T-helper 1 cell treated with Interleukin-12 subunit alpha and Interleukin-12 subunit beta and Interleukin-4 antibody, amounts not matched to agents 30 μg/mL and 1 μg/mL, for 36 hours (primary cell): ENCODE results near the gene ZFP69.
A peak's percentile ranks its signal among the peaks of the same experiment; 100 is the strongest.

Source experiments
- H3K27ac Mint-ChIP-seq: one replicate; pipeline ENCODE4 v1.8.0; 2021; ENCODE audit warnings: mild to moderate bottlenecking, mixed read lengths
- H3K27me3 Mint-ChIP-seq: one replicate; pipeline ENCODE4 v1.8.0; 2021; ENCODE audit warnings: low read depth, mixed read lengths
- H3K36me3 Mint-ChIP-seq: one replicate; pipeline ENCODE4 v1.8.0; 2021; ENCODE audit warnings: low read depth, mixed read lengths
- H3K4me1 Mint-ChIP-seq: one replicate; pipeline ENCODE4 v1.8.0; 2021; ENCODE audit warnings: low read depth, mixed read lengths
- H3K4me3 Mint-ChIP-seq: one replicate; pipeline ENCODE4 v1.8.0; 2021; ENCODE audit warnings: mild to moderate bottlenecking, moderate library complexity, mixed read lengths
- H3K9me3 Mint-ChIP-seq: one replicate; pipeline ENCODE4 v1.8.0; 2021; ENCODE audit warnings: mixed read lengths

Gene ZFP69

DNA sequence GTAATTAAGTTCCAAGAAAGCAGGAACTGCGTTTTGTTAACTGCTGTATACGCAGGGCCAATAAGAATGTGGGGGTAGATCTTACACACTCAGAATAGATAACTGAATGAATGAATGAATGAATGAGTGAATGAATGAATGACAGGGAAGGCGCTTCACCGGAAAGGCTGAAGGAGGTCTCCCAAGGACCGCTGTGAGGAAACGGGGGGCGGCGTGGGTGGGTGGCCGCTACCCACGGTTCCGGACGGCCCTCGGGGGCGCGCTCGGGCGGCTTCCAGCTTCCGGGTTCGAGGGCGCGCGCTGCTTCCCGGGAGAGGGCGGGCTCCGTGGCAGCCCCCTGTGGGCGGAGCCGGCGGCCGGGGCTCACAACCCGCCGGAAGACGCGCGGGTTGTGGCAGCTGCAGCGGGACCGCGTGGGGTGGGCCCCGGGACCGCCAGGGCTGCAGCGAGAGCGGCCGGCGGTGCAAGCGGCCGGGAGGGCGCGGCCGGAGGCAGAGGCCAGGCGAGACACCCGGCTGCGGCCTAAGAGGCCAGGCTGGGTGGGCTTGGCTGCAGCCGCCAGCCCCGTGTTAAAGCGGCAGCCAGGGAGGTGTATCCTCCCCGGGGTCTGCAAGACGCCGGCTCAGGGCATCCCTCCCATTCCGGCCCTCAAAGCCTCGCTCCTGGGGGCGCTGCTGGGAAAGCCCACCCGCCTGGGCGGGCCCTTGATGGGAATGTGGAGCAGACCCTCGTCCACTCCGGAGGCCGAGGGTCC is at the start of gene ZFP69:
ZFP69 (plus strand) TSS at position 367 of the 754 bp plus-strand sequence. CDS start 2,072 bp downstream, outside the sequence.
- H3K4me1 Mint-ChIP-seq: peaks cover 23% of the 10 kb centered on the region
- peaks cover 53% of the 10 kb centered on the region for H3K9me3 Mint-ChIP-seq
- H3K27ac Mint-ChIP-seq: peak within 1 kb of the TSS; percentile 80
- H3K4me3 Mint-ChIP-seq: peak within 1 kb of the TSS; percentile 88
- H3K27me3 Mint-ChIP-seq: no peaks in the 10 kb centered on the region
- H3K36me3 Mint-ChIP-seq: peaks cover 30% of the 10 kb centered on the region

DNA sequence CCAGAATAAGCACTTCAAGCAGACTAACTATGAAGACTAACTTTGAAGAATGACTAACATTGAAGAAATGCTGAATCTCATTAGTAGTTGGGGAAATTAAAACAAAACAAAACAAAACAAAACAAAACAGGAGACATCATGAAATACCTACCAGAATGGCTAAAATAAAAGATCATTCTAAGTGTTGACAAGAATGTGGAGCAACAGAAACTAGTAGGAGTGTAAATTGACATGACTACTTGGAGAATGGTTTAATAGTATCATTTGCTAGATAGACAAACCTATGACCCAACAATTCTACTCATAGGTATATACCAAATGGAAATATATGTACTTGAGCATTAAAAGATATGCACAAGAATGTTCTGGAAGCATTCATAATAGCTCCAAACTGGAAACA is 45.7 kb upstream of the ZFP69 start:
- Mint-ChIP-seq H3K27me3 (no peaks in the 10 kb centered on the region), H3K27ac (no peak overlapping the region), H3K36me3 (peaks cover 24% of the 10 kb centered on the region), H3K4me1 (no peaks in the 10 kb centered on the region), H3K9me3 (no peaks in the 10 kb centered on the region), H3K4me3 (no peak overlapping the region)

- peaks cover 24% of the 10 kb centered on the region for H3K36me3 Mint-ChIP-seq
- no peak overlapping the region for H3K4me3 Mint-ChIP-seq
- H3K27me3 Mint-ChIP-seq: no peaks in the 10 kb centered on the region
- H3K27ac Mint-ChIP-seq: no peak overlapping the region
- H3K4me1 Mint-ChIP-seq: peaks cover 2% of the 10 kb centered on the region
- no peaks in the 10 kb centered on the region for H3K9me3 Mint-ChIP-seq
These were observed 44.3 kb upstream of the ZFP69 start for GRCh38 chr1:40432644-40433390.

- Mint-ChIP-seq H3K4me1 (peaks cover 3% of the 10 kb centered on the region), H3K27ac (no peak overlapping the region), H3K4me3 (no peak overlapping the region), H3K36me3 (peaks cover 27% of the 10 kb centered on the region), H3K27me3 (no peaks in the 10 kb centered on the region), H3K9me3 (peaks cover 4% of the 10 kb centered on the region)
These were observed 41.6 kb upstream of the ZFP69 start for GRCh38 chr1:40435471-40435870.

DNA sequence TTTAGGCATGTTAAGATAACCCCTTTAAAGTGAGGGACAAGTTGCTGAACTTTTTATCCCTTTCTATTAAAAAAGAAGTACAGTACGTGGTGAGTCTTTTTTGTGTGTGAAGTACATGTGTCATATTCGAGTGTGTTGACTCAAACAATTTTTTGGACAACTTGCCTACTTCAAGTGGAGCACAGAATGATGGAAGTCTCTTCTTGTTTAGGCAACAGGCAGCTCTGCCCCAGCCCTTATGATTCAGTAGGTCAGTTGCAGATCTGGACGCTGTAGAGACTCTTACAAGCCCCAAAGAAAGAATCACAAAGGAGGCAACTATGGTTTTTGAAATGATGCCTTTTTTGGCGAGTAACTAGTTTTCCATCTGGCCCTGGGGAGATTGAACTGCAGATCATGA is 41.2 kb upstream of the ZFP69 start:
- Mint-ChIP-seq H3K4me3 (no peak overlapping the region), H3K9me3 (peaks cover 4% of the 10 kb centered on the region), H3K27me3 (no peaks in the 10 kb centered on the region), H3K36me3 (peaks cover 27% of the 10 kb centered on the region), H3K27ac (no peak overlapping the region), H3K4me1 (peaks cover 3% of the 10 kb centered on the region)

GRCh38 chr1:40438391-40439015 is 38.6 kb upstream of the ZFP69 start:
- peaks cover 4% of the 10 kb centered on the region for H3K9me3 Mint-ChIP-seq
- peaks cover 22% of the 10 kb centered on the region for H3K36me3 Mint-ChIP-seq
- no peaks in the 10 kb centered on the region for H3K27me3 Mint-ChIP-seq
- no peak overlapping the region for H3K4me3 Mint-ChIP-seq
- H3K4me1 Mint-ChIP-seq: peaks cover 3% of the 10 kb centered on the region
- H3K27ac Mint-ChIP-seq: no peak overlapping the region

DNA sequence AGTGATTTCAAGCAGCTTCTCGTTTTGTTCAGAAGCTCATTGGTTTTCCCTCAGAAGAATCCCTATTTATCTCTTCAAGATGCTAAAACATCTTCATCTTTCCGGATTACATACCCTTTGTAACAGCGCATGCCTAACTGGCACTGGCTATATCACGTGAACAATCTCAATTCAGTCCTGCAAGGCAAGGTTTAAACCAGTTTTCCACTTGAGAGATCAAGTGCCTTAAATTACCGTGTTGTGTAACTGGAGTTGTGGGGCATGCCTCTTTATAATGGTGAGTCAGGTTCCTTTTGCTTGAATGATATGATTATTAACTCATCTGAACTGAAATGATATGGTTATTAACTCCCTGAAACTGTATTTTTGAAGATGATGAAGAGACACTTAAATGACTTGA is 37.8 kb upstream of the ZFP69 start:
- Mint-ChIP-seq H3K4me3 (no peak overlapping the region), H3K27me3 (no peaks in the 10 kb centered on the region), H3K4me1 (peaks cover 3% of the 10 kb centered on the region)

DNA sequence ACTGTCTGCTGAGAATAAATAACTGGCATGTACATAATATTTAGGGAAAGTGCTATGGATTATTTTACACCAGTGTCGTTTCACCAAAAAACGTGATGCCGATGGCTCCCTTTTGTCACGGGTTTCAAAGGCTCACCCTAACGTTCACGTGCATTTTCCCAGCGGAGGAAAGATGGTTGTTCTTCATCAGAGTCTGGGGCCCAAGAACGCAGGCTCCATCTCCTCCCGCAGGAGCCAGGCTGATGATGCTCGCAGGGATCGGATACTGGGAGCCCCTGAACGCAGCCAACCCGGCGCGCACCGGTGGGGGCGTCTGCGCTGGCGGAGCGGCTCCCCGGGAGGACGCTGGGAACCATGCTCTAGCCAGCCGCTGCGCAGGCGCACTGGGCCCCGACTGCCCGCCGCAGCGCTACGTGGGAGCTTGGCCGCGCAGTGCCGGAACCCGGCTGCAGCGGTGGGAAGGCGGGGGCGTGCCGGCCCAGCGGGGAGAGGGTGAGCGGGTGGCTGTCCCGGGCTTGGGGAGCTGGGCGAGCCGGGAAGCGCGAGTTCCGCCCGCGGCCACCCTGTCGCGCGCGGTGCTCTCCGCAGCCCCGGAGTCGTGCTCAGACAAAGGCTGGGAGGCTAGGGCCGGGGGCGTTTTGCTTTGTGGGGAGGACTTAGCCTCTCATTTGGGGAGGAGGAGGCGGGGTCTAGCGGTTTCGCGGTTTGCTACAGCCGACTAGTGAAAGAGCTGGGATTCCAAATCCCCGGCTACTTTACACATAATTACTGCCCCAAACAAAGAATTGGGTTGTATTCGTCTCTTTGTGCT is 27.2 kb upstream of the ZFP69 start, which contains the start of gene ZFP69B:
ZFP69B (plus strand) TSS at position 793 of the 811 bp plus-strand sequence. CDS start 486 bp downstream, outside the sequence.
- H3K9me3 Mint-ChIP-seq: peaks cover 56% of the 10 kb centered on the region
- peak within 1 kb of the TSS; percentile 87 for H3K4me3 Mint-ChIP-seq

More for the DNA sequence above, 37.8 kb upstream of the ZFP69 start:
- Mint-ChIP-seq H3K9me3 (peaks cover 10% of the 10 kb centered on the region), H3K27ac (no peak overlapping the region), H3K36me3 (peaks cover 27% of the 10 kb centered on the region)

DNA sequence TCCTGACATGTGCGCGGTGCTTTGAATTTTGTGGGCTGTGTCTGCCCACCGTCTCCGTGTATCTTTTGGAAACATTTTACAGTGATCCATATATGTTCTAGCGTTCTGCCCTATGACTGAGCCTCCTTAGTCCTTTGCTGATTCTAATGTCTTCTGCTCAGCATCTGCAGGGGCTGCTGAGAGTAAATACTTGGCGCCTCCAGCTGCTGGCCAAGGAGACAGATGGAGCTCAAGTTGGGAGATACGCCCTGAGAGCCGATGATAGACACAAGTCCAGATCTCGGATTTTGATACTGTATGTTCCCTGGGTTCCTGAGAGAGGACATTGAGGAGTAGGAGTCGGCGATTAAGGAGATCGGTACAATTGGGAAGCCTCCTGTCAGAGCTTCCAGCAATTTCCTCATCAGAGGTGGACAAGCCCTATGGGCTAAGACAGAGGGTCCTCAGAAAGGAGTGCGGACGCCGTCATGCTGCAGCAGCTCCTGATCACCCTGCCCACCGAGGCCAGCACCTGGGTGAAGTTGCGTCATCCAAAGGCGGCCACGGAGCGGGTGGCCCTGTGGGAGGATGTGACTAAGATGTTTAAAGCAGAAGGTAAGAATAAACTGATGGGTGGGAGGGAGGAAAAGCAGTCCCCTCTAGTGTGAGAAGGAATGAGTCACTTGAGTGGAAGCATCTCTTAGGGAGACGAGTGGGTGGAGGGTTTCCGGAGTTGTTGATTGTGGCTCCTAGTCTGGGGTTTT is 26.4 kb upstream of the ZFP69 start:
- no peaks in the 10 kb centered on the region for H3K27me3 Mint-ChIP-seq
- peak overlapping the region; percentile 94 for H3K27ac Mint-ChIP-seq
- H3K4me1 Mint-ChIP-seq: peaks cover 26% of the 10 kb centered on the region
- peak overlapping the region; percentile 87 for H3K4me3 Mint-ChIP-seq
- peaks cover 51% of the 10 kb centered on the region for H3K36me3 Mint-ChIP-seq
- H3K9me3 Mint-ChIP-seq: peaks cover 56% of the 10 kb centered on the region

More for the DNA sequence above, 27.2 kb upstream of the ZFP69 start, which contains the start of gene ZFP69B:
- peaks cover 26% of the 10 kb centered on the region for H3K4me1 Mint-ChIP-seq
- peak within 1 kb of the TSS; percentile 94 for H3K27ac Mint-ChIP-seq
- H3K36me3 Mint-ChIP-seq: peaks cover 52% of the 10 kb centered on the region
- H3K27me3 Mint-ChIP-seq: no peaks in the 10 kb centered on the region

DNA sequence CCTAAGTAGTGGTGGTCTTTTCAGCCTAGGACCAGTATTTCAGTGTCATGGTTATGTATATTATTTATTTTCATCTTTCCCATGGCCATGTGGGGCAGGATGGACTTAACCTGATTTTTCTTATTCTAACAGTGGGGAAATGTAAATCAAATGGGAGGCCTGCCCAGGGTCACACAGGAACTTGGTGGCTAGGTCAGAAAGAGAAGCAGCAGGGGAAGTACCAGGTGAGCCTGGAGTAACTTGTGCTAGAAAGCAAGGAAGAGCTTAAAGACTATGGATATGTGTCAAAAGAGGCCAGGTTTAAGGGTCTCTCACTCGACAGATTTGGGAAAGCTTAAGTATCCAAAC is 25.9 kb upstream of the ZFP69 start:
- peak overlapping the region; percentile 87 for H3K4me3 Mint-ChIP-seq

DNA sequence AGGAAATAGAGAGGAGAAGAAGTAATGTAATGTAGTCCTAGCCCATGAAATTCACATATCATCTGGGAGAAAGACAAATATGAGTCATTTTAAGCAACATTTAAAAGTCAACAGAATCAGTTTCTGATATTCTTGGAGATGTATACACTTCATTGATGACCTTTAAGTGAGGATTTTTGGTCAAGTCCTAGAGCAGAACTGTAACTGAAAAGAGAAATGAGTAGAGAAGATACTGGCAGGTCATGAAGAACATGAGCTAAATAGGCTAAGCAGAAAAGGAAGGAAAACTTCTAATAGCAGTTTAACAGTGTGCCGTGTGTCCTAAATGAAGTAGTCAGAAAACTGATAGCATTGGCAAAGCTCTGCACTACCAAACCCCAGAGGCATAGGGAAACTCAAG is 22.2 kb upstream of the ZFP69 start:
- no peak overlapping the region for H3K4me3 Mint-ChIP-seq
- no peaks in the 10 kb centered on the region for H3K27me3 Mint-ChIP-seq
- peaks cover 18% of the 10 kb centered on the region for H3K4me1 Mint-ChIP-seq
- peaks cover 87% of the 10 kb centered on the region for H3K36me3 Mint-ChIP-seq
- peaks cover 85% of the 10 kb centered on the region for H3K9me3 Mint-ChIP-seq
- no peak overlapping the region for H3K27ac Mint-ChIP-seq

More for the DNA sequence above, 25.9 kb upstream of the ZFP69 start:
- H3K4me1 Mint-ChIP-seq: peaks cover 26% of the 10 kb centered on the region
- H3K27me3 Mint-ChIP-seq: no peaks in the 10 kb centered on the region
- peaks cover 56% of the 10 kb centered on the region for H3K9me3 Mint-ChIP-seq
- H3K27ac Mint-ChIP-seq: peak overlapping the region; percentile 94
- H3K36me3 Mint-ChIP-seq: peaks cover 53% of the 10 kb centered on the region

DNA sequence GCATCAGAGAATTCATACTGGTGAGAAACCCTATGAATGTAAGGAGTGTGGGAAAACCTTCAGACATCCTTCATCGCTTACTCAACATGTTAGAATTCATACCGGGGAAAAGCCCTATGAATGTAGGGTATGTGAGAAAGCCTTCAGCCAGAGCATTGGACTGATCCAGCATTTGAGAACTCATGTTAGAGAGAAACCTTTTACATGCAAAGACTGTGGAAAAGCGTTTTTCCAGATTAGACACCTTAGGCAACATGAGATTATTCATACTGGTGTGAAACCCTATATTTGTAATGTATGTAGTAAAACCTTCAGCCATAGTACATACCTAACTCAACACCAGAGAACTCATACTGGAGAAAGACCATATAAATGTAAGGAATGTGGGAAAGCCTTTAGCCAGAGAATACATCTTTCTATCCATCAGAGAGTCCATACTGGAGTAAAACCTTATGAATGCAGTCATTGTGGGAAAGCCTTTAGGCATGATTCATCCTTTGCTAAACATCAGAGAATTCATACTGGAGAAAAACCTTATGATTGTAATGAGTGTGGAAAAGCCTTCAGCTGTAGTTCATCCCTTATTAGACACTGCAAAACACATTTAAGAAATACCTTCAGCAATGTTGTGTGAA is 14.0 kb upstream of the ZFP69 start:
- peaks cover 70% of the 10 kb centered on the region for H3K36me3 Mint-ChIP-seq
- H3K27ac Mint-ChIP-seq: no peak overlapping the region
- H3K9me3 Mint-ChIP-seq: peaks cover 78% of the 10 kb centered on the region
- no peaks in the 10 kb centered on the region for H3K4me1 Mint-ChIP-seq
- no peak overlapping the region for H3K4me3 Mint-ChIP-seq
- H3K27me3 Mint-ChIP-seq: no peaks in the 10 kb centered on the region

DNA sequence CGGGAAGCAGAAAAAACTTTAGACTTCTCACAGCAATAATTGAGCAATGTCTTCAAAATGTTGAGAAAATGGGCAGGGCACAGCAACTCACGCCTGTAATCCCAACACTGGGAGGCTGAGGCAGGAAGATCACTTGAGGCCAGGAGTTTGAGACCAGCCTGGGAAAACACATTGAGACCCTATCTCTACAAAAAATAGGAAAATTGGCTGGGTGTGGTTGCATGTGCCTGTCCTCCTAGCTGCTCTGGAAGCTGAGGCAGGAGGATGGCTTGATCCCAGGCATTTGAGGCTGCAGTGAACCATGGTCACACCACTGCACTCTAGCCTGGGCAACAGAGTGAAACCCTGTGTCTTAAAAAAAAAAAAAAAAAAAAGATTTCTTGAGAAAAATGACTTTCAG is 7.8 kb upstream of the ZFP69 start:
- Mint-ChIP-seq H3K36me3 (peaks cover 50% of the 10 kb centered on the region), H3K9me3 (peaks cover 79% of the 10 kb centered on the region), H3K4me1 (no peaks in the 10 kb centered on the region), H3K27ac (no peak overlapping the region), H3K27me3 (no peaks in the 10 kb centered on the region), H3K4me3 (no peak overlapping the region)
